H1 (cell line): ENCODE measurements around the gene EPS8. TPM values are rescaled to one million over a fixed set of nuclear protein-coding genes. Genes with fewer than 3 reads are reported as not detected.

ENCODE experiments used
- CHD2 ChIP-seq: IDR thresholded peaks from 2 replicates; pipeline ENCODE4 v1.6.1; 2012; ENCODE audit warnings: low read length, improper control_type of control experiment
- CHD7 ChIP-seq: fragments of 300-600 bp; sonication (generic); IDR thresholded peaks from 2 replicates; pipeline ENCODE4 v1.7.1; 2012; ENCODE audit warnings: low read length, moderate library complexity, mild to moderate bottlenecking, inconsistent platforms; ENCODE audit not compliant: insufficient replicate concordance
- EGR1 ChIP-seq: IDR thresholded peaks from 2 replicates; pipeline ENCODE4 v1.6.1; 2011; ENCODE audit warnings: low read depth, low read length, borderline replicate concordance
- RAD21 ChIP-seq, 2 experiments: IDR thresholded peaks in 1 of 2; conservative IDR thresholded peaks in 1 of 2; 2 replicates each; pipeline ENCODE4 v1.6.1; 2011; ENCODE audit warnings: low read depth in 2 of 2, low read length in 2 of 2, improper control_type of control experiment in 1 of 2, inconsistent platforms in 1 of 2, mild to moderate bottlenecking in 1 of 2, moderate library complexity in 1 of 2
- SIRT6 ChIP-seq: IDR thresholded peaks from one replicate; pipeline ENCODE4 v1.7.1; 2012; ENCODE audit warnings: low read length, inconsistent platforms
- polyA plus RNA-seq, 7 experiments: library from polyadenylated mRNA; depleted of rRNA in 3 of 7; stranded (reverse) in 5 of 7; unstranded in 2 of 7; fragments of >200 nt in 5 of 7; fragments of 200-250 nt in 2 of 7; gene quantifications; 1 replicate in 5 of 7; 2 replicates in 1 of 7; 4 replicates in 1 of 7; pipeline versions ENCODE4 v1.2.1 to v1.2.3, GENCODE V29; 2011 to 2013; ENCODE audit warnings: missing spikeins in 2 of 7, mixed read lengths in 2 of 7
- total RNA-seq: library from RNA; stranded (reverse); fragmentation: NEBNext Ultra II Directional; extraction: Animal tissue kit (Norgen Biotek cat#: 25700); gene quantifications from 2 replicates; pipeline ENCODE4 v1.2.1, GENCODE V29; 2021

The EPS8 gene
- total and polyA plus RNA-seq, 2 of the 8 experiments (the other 6 are each of a cell fraction or from before 2014, with no cell fraction given) = 3.0 to 4.6 TPM

- TF ChIP-seq RAD21 (IDR thresholded peaks at IDR 0.05 in 1 of 2, conservative IDR thresholded peaks at IDR 0.05 in 1 of 2; ENCODE audit: low read depth in 2 of 2, low read length in 2 of 2) (no peak), SIRT6 (no peak), CHD2 (no peak), CHD7 (no peak), EGR1 (no peak)
- TF ChIP-seq, all 59 proteins: peak for 0
Observed at GRCh38 chr12:15830538-15830937, 41.4 kb upstream of the EPS8 start (continued).
